ENCODE results near the gene GIMD1.

The GIMD1 gene

DNA sequence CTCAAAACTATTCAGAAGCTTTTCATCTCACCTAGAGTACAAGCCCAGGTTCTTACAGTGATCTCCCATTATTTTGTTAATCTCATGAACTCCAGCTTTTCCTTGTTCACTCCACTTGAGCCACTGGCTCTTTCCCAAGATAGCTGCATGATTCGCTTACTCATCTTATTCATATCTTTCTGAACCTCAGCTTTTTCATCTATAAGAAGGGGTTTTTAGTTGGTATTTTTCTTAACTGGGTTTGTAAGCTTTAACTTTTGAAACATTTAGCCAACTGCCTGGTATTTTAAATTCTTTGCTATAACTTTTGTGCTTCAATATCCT lies 24.0 kb downstream of the GIMD1 start:
- H3K4me1 Mint-ChIP-seq: peaks cover 9% of the 10 kb centered on the region
- peaks cover 58% of the 10 kb centered on the region for H3K36me3 Mint-ChIP-seq (ENCODE audit: low read depth)
- no peak overlapping the region for H3K4me3 Mint-ChIP-seq
- no peaks in the 10 kb centered on the region for H3K27me3 Mint-ChIP-seq (ENCODE audit: low read depth)
- peaks cover 17% of the 10 kb centered on the region for H3K9me3 Mint-ChIP-seq
- no peak for TF ChIP-seq CTCF (IDR thresholded peaks at IDR 0.05; ENCODE audit: unreplicated experiment in 3 of 3)
- H3K27ac Mint-ChIP-seq: peak overlapping the region in 1 of 3 experiments; percentile 65

DNA sequence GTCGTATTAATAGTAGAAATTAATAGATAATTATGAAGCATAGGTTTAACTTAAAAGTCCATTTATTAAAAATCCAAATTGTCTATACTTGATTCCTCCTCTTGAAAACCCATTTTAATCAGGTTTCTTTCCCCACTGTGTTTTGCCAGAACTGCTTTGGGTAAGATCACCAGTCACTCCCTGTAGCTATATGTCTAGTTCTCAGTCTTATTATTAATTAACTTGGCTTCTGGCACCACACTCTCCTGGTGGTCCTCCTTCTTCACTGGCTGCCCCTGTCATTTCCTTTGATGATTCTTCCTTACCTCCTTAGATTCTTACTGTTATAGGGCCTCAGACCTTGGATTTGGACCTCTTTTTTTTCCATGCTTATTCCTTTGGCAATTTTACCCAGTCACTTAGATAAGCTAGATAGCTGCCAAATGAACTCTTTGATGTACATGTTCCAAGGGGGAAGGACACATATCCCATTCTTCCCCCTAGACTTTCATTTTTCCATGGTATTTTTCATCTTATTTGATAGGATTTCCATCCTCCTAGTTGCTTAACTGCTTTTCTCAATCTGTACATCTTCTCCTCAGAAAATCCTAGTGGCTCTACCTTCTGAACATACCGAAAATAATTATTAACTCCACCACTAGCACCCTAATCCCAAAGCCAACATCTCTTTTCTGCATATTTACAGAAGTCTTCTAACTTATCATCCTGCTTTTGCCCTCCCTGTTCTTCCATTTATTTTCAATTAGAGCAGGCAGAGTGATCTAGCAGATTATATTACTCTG lies 24.5 kb downstream of the GIMD1 start:
- H3K27ac Mint-ChIP-seq: peak overlapping the region in 1 of 3 experiments; percentile 65
- peaks cover 22% of the 10 kb centered on the region for H3K9me3 Mint-ChIP-seq
- H3K27me3 Mint-ChIP-seq (ENCODE audit: low read depth): no peaks in the 10 kb centered on the region
- H3K4me3 Mint-ChIP-seq: no peak overlapping the region
- peaks cover 61% of the 10 kb centered on the region for H3K36me3 Mint-ChIP-seq (ENCODE audit: low read depth)
- no peak for TF ChIP-seq CTCF (IDR thresholded peaks at IDR 0.05; ENCODE audit: unreplicated experiment in 3 of 3)
- H3K4me1 Mint-ChIP-seq: peaks cover 9% of the 10 kb centered on the region

DNA sequence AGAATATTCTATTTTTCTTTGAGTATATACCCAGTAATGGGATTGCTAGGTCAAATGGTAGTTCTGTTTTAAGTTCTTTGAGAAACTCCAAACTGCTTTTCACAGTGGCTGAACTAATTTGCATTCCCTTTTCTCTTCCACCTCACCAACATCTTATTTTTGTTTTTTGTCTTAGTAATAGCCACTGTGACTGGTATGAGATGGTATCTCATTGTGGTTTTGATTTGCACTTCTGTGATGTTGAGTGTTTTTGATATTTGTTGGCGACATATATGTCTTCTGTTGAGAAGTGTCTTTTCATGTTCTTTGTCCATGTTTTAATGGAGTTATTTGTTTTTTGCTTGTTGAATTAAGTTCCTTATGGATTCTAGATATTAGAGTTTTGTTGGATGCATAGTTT lies 27.8 kb downstream of the GIMD1 start:
- H3K36me3 Mint-ChIP-seq (ENCODE audit: low read depth): peaks cover 82% of the 10 kb centered on the region
- no peak overlapping the region for H3K4me3 Mint-ChIP-seq
- H3K4me1 Mint-ChIP-seq: peaks cover 9% of the 10 kb centered on the region
- no peak for TF ChIP-seq CTCF (IDR thresholded peaks at IDR 0.05; ENCODE audit: unreplicated experiment in 3 of 3)
- H3K27ac Mint-ChIP-seq: no peak overlapping the region
- no peaks in the 10 kb centered on the region for H3K27me3 Mint-ChIP-seq (ENCODE audit: low read depth)
- peaks cover 33% of the 10 kb centered on the region for H3K9me3 Mint-ChIP-seq

- no peak overlapping the region for H3K4me3 Mint-ChIP-seq
- no peaks in the 10 kb centered on the region for H3K27me3 Mint-ChIP-seq (ENCODE audit: low read depth)
- peaks cover 5% of the 10 kb centered on the region for H3K4me1 Mint-ChIP-seq
- peaks cover 89% of the 10 kb centered on the region for H3K36me3 Mint-ChIP-seq (ENCODE audit: low read depth)
- peaks cover 33% of the 10 kb centered on the region for H3K9me3 Mint-ChIP-seq
- no peak for TF ChIP-seq CTCF (IDR thresholded peaks at IDR 0.05; ENCODE audit: unreplicated experiment in 3 of 3)
- peak overlapping the region in 1 of 3 experiments; percentile 17 for H3K27ac Mint-ChIP-seq
Observed at GRCh38 chr4:106339431-106339830, 29.1 kb downstream of the GIMD1 start.

DNA sequence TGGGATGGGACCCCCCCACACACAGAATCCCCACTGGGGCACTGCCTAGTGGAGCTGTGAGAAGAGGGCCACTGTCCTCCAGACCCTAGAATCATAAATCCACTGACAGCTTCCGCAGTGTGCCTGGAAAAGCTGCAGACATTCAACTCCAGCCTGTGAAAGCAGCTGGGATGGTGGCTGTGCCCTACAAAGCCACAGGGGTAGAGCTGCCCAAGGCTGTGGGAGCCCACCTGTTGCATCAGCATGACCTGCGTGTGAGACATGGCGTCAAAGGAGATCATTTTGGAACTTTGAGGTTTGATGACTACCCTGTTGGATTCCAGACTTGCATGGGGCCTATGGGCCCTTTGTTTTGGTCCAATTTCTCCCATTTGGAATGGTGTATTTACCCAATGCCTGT lies 29.9 kb downstream of the GIMD1 start:
- peaks cover 87% of the 10 kb centered on the region for H3K36me3 Mint-ChIP-seq (ENCODE audit: low read depth)
- H3K9me3 Mint-ChIP-seq: peaks cover 33% of the 10 kb centered on the region
- TF ChIP-seq CTCF (IDR thresholded peaks at IDR 0.05; ENCODE audit: unreplicated experiment in 3 of 3): no peak
- no peak overlapping the region for H3K27ac Mint-ChIP-seq
- H3K27me3 Mint-ChIP-seq (ENCODE audit: low read depth): no peaks in the 10 kb centered on the region
- H3K4me3 Mint-ChIP-seq: no peak overlapping the region
- H3K4me1 Mint-ChIP-seq: no peaks in the 10 kb centered on the region

DNA sequence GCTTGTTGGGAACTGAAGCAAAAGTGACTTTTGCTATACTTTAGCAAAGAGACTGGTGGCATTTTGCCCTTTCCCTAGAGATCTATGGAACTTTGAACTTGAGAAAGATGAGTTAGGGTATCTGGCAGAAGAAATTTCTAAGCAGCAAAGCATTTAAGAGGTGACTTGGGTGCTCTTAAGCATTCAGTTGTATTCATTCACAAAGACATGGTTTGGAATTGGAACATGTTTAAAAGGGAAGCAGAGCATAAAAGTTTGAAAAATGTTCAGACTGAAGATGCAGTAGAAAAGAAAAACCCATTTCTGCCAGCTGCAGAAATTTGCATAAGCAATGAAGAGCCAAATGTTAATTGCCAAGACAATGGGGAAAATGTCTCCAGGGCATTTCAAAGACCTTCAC lies 30.7 kb downstream of the GIMD1 start:
- H3K4me1 Mint-ChIP-seq: no peaks in the 10 kb centered on the region
- H3K4me3 Mint-ChIP-seq: no peak overlapping the region
- H3K27me3 Mint-ChIP-seq (ENCODE audit: low read depth): no peaks in the 10 kb centered on the region
- H3K9me3 Mint-ChIP-seq: peaks cover 33% of the 10 kb centered on the region
- no peak for TF ChIP-seq CTCF (IDR thresholded peaks at IDR 0.05; ENCODE audit: unreplicated experiment in 3 of 3)
- peaks cover 87% of the 10 kb centered on the region for H3K36me3 Mint-ChIP-seq (ENCODE audit: low read depth)
- H3K27ac Mint-ChIP-seq: no peak overlapping the region

Measured in nephron (organoid).